ENCODE results near the gene ADGRD1.

ADGRD1 gene

GRCh38 chr12:131025939-131026702, 72.4 kb downstream of the ADGRD1 start:
- Histone ChIP-seq H2AFZ (ENCODE audit: low read depth, low read length) (no peak overlapping the region), H3K27ac (ENCODE audit: low read length) (no peak overlapping the region), H3K4me3 (ENCODE audit: low read depth in 1 of 2, low read length in 2 of 2) (no peak overlapping the region), H3K79me2 (ENCODE audit: insufficient read depth, low read length) (no peaks in the 10 kb centered on the region), H3K36me3 (ENCODE audit: insufficient read depth, low read length) (no peaks in the 10 kb centered on the region), H3K4me2 (ENCODE audit: insufficient read depth, low read length) (no peak overlapping the region), H3K27me3 (ENCODE audit: insufficient read depth, low read length, poor library complexity) (peaks cover 3% of the 10 kb centered on the region), H3K4me1 (ENCODE audit: insufficient read depth, low read length) (no peaks in the 10 kb centered on the region), H3K9ac (ENCODE audit: low read depth, low read length) (no peak overlapping the region), H3K9me3 (ENCODE audit: insufficient read depth, low read length, severe bottlenecking) (no peaks in the 10 kb centered on the region), H4K20me1 (ENCODE audit: insufficient read depth, low read length) (no peaks in the 10 kb centered on the region)
- ATAC-seq (ENCODE audit: insufficient read depth, low read depth) (no peak), DNase-seq (no peak)
- TF ChIP-seq CTCF (IDR thresholded peaks at IDR 0.05; ENCODE audit: borderline replicate concordance, extremely low read depth, low read length, poor library complexity, severe bottlenecking), result no peak
- TF ChIP-seq EZH2 (IDR thresholded peaks at IDR 0.05; ENCODE audit: borderline replicate concordance, low read depth, low read length, severe bottlenecking), result no peak

GRCh38 chr12:131026754-131027153, 73.0 kb downstream of the ADGRD1 start:
- Histone ChIP-seq H3K27me3 (ENCODE audit: insufficient read depth, low read length, poor library complexity) (peaks cover 3% of the 10 kb centered on the region), H3K9ac (ENCODE audit: low read depth, low read length) (no peak overlapping the region), H3K27ac (ENCODE audit: low read length) (no peak overlapping the region), H3K79me2 (ENCODE audit: insufficient read depth, low read length) (no peaks in the 10 kb centered on the region), H2AFZ (ENCODE audit: low read depth, low read length) (no peak overlapping the region), H3K4me3 (ENCODE audit: low read depth in 1 of 2, low read length in 2 of 2) (no peak overlapping the region), H3K36me3 (ENCODE audit: insufficient read depth, low read length) (no peaks in the 10 kb centered on the region), H3K4me1 (ENCODE audit: insufficient read depth, low read length) (no peaks in the 10 kb centered on the region), H3K9me3 (ENCODE audit: insufficient read depth, low read length, severe bottlenecking) (no peaks in the 10 kb centered on the region), H4K20me1 (ENCODE audit: insufficient read depth, low read length) (no peaks in the 10 kb centered on the region), H3K4me2 (ENCODE audit: insufficient read depth, low read length) (no peak overlapping the region)
- no peak for DNase-seq
- TF ChIP-seq CTCF (IDR thresholded peaks at IDR 0.05; ENCODE audit: borderline replicate concordance, extremely low read depth, low read length, poor library complexity, severe bottlenecking), result no peak
- no peak for TF ChIP-seq EZH2 (IDR thresholded peaks at IDR 0.05; ENCODE audit: borderline replicate concordance, low read depth, low read length, severe bottlenecking)
- ATAC-seq (ENCODE audit: insufficient read depth, low read depth), result no peak

- Histone ChIP-seq H4K20me1 (ENCODE audit: insufficient read depth, low read length) (no peaks in the 10 kb centered on the region), H3K4me3 (ENCODE audit: low read depth in 1 of 2, low read length in 2 of 2) (no peak overlapping the region), H3K27me3 (ENCODE audit: insufficient read depth, low read length, poor library complexity) (peaks cover 3% of the 10 kb centered on the region), H2AFZ (ENCODE audit: low read depth, low read length) (no peak overlapping the region), H3K27ac (ENCODE audit: low read length) (no peak overlapping the region), H3K9ac (ENCODE audit: low read depth, low read length) (no peak overlapping the region), H3K36me3 (ENCODE audit: insufficient read depth, low read length) (no peaks in the 10 kb centered on the region), H3K4me1 (ENCODE audit: insufficient read depth, low read length) (no peaks in the 10 kb centered on the region), H3K9me3 (ENCODE audit: insufficient read depth, low read length, severe bottlenecking) (no peaks in the 10 kb centered on the region), H3K4me2 (ENCODE audit: insufficient read depth, low read length) (no peak overlapping the region), H3K79me2 (ENCODE audit: insufficient read depth, low read length) (no peaks in the 10 kb centered on the region)
- ATAC-seq (ENCODE audit: insufficient read depth, low read depth), result no peak
- TF ChIP-seq CTCF (IDR thresholded peaks at IDR 0.05; ENCODE audit: borderline replicate concordance, extremely low read depth, low read length, poor library complexity, severe bottlenecking), result no peak
- TF ChIP-seq EZH2 (IDR thresholded peaks at IDR 0.05; ENCODE audit: borderline replicate concordance, low read depth, low read length, severe bottlenecking), result no peak
- DNase-seq, result no peak
Measured at GRCh38 chr12:131027264-131027663, 73.6 kb downstream of the ADGRD1 start.

Data from DND-41 (cell line).